T-helper 22 cell (primary cell): ENCODE results near the gene FYB2.
A peak's percentile ranks its signal among the peaks of the same experiment; 100 is the strongest.

ENCODE experiments used
- DNase-seq: peaks from one replicate; pipeline ENCODE4 v3.0.0-alpha.2; 2020; ENCODE audit warnings: low read depth

FYB2 gene

DNA sequence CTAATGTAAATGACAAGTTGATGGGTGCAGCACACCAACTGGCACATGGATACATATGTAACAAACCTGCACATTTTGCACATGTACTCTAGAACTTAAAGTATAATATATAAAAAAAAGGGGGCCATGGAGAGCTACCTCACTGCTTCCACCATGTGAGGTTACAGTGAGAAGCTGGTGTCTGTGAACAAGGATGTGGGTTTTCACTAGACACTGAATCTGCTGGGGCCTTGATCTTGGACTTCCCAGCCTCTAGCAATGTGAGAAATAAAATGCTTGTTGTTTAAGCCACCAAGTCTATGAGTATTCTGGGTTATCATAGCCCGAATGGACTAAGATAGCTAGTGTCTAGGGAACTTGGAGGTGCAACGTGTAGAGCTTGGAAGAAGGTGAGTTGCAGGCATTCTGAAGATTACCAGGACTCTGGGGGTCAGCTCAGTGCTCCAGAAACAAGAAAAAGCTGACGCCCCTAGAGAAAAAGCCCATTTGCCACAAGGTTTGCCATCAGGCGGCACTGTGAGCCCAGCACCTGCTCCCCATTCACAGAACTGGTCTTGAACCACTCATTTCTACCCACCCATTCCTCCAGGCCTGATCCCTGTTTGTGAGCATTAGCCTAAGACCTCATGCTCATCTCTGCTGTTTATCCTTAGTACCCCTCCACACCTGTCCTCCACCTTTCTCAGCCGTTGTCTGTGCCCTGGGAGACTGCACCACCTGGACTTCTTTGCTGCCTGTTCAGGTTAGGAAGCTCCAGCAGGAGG is 15.1 kb upstream of the FYB2 start:
- DNase-seq = no peak

DNA sequence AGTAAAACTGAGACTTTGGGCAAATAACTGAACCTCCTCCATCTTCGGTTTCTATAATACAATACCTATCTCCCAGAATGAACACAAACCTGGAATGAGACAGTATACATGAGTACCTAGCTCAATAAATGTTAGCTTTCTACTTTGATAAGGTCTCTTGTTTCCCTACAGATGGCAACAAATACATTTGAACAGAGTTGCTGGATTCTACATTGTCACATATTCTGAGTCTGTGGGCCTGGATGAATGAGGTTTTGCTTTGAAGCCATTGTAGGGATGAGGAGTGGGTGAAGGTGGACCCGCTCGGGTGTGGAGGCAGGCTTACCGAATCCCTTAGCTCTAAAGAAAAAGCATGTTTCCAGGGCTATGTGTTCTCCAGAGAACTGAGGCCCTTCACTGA is 13.9 kb upstream of the FYB2 start:
- no peak for DNase-seq

DNA sequence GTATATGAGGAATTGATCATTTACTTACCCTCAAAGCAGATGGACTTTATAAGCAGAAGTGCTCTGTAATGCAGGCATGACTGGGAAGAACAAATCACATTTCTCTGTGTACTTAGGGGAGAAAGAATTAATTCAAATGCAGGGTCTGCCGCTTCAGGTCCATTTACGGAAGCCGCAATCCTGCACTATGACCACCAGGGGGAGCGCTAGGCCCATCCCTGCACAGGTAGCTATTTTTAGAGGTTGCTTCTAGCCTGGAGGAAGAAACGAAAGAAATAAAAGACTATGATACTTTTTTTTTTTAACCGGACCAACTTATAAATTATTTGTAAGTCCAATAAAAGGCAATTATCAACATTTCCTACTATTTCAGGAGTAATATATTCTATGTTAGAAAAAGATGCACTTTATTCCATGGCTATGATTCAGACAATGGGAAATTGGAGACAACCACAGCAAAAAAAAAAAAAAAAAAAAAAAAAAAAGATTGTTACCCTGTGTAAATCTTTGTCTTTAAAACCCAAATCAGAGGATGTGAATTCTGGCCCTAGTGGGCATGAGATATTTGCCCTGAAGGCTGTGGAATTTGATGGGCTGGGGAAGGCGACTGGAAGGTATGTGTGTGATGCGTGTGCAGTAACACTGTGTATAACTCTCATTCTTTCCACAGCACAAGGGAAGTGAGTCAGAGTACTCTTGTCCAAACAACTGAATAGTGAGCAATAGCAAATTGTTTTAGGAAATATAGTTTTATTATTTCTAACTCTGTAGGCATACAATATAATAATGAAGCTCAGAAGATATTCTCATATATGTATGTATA is 12.9 kb upstream of the FYB2 start:
- DNase-seq = peak; percentile 15

DNA sequence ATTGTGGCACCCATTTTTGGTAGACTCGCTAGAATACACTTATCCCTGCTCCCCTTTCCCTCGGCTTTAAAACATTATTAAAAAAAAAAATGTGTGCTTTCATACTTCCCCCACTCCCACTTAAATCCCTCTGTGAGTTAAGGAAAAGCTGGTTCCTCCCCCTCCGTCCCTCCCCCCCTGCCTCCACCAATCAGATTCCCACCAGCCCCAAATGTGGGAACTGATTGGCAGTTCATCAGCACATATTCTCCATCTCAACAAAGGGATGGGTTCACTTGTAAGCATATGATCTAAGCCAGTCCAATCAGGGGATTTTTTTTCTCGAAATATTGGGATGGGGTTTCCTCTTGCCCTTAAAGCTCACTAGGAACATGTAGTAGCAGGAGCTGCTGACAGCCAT is 10.8 kb upstream of the FYB2 start:
- no peak for DNase-seq

DNA sequence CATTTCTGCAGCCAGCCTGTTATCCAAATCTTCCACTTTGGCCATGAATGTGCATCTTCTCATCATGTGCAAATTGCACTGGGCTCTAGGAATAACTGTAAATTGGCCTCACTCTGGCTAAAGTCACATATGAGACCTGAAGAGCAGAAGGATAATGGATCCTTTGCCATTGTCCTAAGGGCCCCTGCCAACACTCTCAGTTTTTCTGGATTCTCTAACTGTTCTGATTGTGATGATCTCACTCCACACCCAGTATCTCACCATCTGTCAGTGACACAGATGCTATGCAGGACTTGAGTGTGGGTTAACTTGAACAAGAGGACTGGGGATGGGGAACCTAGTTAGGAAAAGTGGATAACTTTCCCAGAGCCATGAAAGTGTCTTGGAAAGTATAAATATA is 8.5 kb upstream of the FYB2 start:
- no peak for DNase-seq

DNA sequence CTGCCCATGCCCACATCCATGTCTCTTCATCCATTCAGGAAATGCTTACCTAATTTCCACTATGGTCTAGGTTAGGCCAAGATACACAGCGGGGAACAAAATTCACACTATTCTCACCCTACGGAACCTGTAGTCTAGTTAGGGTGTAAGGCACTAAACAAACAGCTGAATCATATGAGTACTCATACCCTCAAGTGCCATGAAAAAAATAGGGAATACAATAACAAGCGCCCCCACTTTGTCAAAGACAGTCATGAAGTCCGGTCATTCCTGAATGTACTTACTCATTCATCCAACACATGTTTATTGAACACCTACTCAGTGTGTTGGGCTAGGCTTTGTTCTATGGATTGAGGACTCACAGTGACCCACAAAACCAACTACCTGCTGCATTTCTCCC is 6.2 kb upstream of the FYB2 start:
- DNase-seq = no peak

DNA sequence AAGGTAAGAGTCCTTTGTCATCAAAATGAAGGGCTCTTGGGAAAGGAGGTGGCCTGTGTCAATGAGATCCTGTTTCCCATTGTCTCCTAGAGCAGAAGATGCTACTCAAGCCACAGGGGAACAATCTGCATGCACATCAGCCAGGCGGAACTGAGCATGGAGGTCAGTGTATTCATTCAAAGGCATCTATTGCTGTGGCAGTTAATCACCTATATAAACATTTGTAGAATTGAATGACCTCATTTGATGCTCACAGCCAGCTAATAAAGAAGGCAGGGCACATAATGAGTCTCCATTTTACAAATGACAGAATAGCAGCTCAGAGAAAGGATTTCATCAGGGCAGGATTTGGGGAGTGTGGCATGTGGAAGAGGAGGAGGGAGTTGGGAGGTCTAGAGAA is 5.7 kb upstream of the FYB2 start:
- DNase-seq = no peak

DNA sequence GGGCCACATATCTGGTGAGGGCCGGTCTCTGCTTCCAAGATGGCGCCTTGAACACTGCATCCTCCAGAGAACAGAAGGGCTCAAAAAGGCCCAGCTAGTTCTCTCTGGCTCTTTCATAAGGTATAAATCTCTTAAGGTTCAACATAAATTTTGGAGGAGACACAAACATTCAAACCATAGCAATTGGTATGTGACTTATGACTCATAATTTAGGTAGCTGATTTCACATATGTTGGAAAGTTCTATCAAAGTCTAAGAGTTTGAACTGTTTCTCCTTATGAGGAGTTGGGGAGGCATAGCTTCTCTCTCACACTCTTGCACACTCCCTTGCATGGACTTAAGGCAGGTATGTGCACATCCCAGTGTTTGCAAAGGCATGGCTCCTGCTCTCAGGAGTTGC is 5.1 kb upstream of the FYB2 start:
- no peak for DNase-seq

DNA sequence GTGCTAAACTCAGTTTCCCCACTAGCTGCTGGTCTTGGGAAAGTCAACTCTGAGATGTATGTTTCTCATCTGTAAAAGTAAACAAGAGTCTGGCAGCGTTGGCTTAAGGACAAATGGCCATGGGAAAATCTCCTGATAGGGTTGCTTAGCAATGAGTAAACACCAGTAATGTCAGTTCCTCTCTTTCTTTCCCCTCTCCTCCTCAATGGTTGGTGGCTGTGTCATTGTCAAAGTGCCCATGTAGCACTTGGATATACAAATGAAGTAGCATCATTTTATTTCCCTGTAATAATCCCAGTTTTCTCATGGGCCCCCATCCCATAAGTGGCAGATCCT is 2.2 kb upstream of the FYB2 start:
- no peak for DNase-seq

DNA sequence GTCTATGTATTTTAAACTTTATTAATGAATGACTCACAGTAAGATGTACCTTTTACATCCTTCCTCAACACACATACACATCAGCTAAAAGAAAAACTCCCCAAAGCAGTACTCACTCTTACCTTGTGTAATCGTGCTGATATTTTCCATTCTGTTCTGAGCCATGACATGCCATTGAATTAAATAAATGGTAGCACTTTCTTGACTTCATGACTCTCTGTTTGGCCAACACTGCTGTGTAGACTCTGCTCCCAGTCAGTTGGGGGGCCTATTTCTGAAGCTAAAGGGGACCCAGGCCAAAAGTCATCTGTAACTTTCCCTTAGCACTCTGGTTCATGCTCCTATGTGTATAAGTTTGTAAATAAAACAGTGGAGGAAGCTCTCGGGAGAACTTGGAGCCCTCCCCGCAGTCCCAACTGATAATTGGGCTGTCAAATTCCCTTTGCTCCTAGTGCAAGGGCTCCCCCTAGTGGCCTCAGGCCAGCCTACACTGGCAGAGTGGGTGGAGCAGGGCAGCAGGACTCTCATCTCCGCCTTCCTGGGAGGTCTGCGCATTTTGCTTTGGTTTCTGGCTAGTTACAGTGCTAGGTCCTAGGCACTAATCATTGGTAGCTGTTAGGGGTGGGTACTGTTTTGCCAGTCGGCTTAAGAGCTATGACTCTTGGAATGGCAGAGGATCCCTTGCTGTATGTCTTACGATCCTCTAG is 1.7 kb upstream of the FYB2 start:
- no peak for DNase-seq

DNA sequence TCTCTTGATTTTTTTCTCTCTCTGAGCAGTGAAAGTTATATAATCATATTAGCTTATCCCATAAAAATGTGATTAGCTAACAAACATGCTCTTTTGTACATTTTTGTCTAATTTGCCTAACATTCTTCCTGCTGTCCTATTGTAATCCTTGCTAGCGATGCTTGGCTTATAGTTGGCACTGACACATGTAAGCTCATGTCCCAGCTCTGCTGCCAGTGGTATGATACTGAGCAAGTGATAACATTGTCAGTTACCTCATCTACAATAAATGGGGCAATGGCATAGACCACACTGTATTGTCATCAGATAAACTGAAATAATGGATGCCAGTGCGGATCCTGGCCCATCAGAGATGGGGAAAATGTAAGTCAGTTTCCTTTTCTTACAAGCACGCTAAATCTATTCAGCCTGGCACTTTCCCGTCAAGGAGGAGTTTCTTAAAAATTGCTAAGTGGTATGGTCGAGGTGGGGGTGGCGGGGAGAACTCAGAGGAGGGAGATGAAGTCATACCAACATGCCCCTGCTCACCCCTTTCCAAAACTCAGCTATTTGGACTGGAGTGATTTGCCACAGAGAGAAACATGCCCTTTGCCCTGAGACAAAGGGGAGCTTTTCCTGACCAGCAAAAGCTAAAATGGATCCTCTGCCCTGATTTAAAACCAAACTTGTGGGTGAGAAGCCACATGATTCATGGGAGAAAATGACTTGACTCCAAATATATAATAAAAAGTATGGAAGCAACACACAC is 1.3 kb downstream of the FYB2 start:
- DNase-seq = no peak

DNA sequence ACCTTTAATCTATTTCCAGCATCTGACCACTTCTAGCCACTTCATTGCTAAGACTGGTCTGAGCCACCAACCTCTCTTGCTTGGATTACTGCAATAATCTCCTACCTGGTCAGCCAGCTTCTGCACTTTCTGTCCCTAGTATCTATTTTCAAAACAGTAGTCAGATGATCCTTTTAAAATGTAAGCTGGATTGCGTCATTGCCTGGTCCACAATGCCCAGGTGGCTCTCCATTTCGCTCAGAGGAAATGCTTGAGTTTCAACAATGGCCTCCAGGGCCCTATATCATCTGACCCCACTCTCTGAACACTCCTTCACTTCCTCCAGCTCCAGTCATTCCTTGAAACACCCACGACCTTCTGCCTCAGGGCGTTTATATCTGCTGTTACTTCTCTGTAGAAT is 2.3 kb downstream of the FYB2 start:
- no peak for DNase-seq

DNA sequence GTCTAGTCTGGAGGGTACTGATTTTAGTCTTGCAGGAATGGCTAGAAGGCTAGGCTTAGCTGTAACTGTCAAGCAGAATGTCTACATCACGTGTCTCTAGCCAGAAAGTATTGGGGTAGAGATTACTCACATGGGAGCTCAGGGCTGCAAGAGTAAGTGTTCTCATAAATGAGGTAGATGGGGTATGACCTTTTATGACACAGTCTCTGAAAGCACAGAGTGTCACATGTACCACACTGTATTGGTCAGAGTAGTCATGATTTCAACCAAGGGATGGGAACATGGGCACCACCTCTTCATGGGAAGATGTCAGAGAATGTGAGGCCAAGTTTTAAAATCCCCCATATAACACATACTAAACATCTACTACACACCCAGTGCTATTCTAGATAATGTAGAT is 2.9 kb downstream of the FYB2 start:
- no peak for DNase-seq

DNA sequence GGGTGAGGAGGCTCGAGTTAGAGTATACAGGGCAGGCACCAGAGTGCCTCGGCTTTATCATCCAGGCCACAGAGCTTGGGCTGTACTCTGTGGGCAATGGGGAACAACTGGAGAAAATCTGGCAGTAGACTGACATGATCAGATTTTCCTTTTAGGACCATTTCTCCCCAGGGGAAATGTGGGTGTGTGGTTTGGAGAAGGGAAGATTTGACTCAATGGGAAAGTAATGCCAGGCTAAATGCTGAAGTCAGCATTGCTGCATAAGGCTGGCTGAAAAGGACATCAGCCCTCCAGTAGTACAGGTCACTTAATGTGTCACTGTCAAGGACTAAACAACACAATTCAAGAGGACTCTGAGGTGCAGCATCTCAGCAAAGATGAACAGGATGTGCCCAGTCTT is 5.0 kb downstream of the FYB2 start:
- DNase-seq = no peak

DNA sequence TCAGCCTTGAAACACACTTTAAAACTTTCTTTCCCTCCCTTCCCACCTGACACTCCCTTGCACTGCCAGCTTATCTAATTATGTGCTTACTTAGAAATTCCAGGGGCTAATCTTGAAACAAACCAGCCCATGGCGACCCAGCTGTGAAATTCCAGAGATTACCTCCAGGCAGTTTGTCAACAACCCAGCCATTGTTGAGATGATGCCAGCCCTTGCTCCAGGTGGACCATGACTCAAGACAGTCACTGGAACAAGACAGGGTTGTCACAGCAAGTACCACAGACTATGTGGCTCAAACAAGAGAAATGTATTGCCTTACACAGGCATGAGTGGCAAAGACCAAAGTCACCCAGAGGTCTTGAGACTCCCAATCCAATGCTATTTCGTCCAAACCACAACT is 7.9 kb downstream of the FYB2 start:
- no peak for DNase-seq

DNA sequence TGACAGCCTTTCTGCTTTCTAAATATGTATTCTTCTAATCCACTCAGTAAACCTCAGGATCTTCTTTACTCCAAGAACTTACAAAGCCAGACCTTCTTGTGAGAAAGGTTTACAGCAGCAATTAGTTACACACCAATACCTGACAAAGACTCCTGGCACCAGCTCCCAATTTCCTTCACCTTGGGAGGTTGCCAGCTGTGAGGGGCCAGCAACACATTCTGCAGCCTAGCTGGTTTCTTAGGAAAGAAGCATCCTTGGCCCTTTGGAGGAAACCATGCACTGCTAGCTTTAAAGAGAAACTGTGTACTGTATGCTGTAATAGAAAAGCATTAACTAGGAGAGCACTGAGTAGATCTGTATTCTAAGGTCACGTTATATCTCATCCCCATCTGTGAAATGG is 10.8 kb downstream of the FYB2 start:
- no peak for DNase-seq

DNA sequence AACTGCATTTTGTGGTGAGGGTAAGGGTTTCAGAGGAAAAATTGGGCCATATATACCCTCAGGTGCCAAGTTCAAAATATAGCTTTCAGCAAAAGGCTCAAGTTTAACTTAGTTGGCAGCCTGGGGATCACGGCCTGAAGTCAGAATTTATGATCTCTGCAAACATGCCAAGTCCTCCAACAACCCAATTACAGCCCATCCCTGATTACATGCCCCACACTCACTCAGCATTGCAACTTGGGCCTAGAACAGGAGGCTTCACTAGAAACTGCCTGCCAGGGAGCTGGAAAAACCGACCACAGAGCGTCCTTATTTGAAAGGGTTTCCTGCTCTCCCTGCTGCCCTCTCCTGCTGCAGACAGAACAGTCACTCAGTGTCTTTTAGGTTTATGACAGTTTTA is 12.4 kb downstream of the FYB2 start:
- DNase-seq = no peak

DNA sequence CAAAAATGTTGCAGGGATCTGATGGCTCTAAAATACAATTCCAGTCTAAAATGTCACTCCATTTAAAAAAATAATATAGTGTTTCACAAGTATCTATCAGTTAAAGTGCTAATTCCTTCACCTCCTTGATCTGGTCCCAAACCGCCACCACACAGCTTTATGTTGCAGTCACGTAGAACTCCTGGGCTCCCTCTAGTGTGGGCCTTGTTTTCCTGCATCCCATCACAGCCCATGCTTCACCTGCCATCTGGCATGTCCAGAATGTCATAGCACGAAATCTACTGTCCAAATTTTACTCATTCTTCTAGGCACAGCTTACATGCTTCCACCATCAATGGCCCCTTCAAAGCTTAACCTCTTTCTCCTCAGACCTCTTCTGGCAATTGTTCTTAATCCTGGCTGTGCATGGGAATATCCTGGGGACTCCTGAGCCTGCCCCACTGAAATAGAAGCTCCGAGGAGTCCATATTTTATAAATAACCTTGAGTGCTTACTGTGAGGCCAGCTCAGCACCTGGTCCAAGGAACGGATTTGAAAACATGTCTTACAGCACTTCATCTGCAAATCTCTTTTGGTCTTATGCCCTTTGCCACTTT is 15.5 kb downstream of the FYB2 start:
- no peak for DNase-seq

DNA sequence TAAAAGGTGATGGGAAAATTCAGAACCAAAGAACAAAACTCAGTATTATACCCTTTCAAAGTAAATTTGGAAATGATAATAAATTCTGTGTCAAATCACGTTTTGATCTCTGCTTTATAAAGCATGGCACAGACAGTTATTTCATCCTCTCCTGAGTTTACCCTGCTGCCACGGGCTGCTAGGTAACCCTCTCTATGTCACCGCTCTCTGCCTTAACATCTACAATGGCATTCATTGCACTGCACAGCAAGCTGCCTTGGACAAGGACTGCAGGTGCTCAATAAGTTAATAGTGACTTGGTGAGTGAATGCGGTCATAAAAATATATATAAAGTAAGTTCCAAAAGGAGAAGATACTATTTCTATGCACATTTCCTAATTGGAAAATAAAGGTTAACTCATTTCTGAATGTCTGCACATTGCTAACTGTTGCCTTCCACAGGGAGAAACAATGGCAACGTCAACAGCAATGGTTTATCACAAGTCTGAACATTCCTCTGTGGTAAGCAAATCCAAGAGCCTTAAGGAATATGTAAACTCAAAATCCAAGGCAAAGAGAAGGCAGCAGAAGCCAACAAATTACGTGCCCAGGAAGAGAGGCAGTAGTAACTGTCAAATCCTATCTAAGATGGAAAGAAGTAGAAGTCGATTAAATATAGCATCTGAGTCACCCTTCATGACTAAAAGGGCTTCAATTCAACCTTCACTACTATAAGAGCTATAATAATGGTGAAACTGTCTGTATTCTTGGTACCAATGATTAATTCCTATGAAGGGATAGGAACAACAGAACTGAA is 19.4 kb downstream of the FYB2 start:
- DNase-seq = no peak

DNA sequence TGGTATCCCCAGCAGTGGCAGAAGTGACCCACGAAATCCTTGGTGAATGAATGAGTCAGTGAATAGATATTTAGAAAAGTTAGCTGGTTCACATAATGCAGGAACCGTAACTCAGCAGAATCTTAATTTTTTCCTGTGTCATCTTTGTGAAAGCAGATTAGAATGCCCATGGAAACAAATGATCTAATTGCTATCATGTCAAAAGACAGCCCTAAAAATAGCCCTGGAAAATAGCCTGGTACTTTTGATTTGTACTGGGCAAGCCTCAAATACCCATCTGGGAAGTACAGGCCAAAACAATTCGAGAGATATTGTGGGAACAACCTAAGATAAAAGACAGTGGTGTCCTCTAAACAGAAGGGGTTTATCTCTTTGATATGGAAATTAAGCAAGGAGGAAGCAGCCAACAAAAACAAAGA is 21.1 kb downstream of the FYB2 start:
- no peak for DNase-seq

DNA sequence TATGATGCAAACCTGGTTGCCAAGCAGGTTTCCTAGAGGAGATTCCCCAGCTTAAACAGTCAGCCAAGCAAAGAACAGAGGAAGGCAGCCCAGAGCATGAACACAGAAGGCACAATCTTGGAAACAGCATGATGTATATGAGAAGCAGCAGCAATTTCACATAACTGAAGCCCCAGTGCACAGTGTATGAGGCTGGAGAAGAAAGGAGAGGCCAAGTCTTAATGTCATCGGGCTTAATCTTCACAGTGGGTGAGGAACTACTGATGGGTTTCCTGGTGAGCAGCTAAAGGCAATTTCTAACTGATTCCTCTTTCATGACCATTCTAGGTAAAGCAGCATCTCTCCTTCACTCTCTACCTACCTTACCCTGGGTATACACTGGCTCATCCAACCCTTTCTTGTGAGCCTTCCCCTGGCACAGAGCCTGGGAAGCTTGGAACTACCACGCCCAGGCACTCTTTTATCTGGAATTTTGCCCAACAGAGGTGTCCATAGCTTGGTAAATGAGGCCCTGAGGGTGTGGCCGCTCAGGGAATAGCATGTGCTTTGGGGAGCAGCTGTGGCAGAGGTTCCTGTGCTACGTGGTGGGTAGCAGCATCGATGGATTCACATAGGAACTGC is 22.0 kb downstream of the FYB2 start:
- DNase-seq = no peak
